ENCODE data around the gene PTX4. TPM values are rescaled to one million over a fixed set of nuclear protein-coding genes. Genes with fewer than 3 reads are reported as not detected.

The PTX4 gene
- total RNA-seq, 2 donors from 2014 or later, result not detected

DNA sequence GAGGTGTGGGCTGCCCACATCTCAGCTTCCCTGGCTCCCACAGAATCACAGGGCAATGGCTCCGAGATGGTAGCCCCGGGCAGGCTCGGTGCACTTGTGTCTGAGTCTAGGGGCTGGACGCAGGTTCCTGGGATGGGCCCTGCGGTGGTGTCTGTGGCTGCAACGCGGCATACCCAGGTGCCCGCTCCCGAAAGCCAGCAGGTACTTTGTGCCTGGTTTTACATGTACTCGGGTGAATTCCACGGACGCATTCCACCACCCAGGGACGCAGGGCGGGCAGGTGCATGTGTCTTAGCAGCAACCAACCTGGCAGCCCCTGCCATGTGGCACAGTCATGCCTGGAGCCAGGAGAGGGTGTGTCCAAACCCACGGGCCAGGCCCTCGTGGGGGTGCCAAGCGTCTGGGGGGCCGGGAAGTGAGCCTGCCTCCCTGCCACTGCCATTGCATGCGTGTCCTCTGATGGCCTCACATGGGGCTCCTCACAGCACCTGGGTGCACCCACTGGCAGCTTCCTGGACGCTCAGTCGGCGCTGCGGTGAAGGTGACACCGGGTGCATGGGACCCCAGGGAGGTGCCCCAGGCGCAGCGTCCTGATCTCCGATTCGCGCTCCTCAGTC lies 40.3 kb upstream of the PTX4 start:
- Mint-ChIP-seq H3K9me3 (no peaks in the 10 kb centered on the region), H3K4me1 (no peaks in the 10 kb centered on the region), H3K27ac (no peak overlapping the region), H3K27me3 (no peaks in the 10 kb centered on the region), H3K36me3 (ENCODE audit: low read depth) (no peaks in the 10 kb centered on the region), H3K4me3 (no peak overlapping the region)
- ATAC-seq (replicated peaks), result no peak

DNA sequence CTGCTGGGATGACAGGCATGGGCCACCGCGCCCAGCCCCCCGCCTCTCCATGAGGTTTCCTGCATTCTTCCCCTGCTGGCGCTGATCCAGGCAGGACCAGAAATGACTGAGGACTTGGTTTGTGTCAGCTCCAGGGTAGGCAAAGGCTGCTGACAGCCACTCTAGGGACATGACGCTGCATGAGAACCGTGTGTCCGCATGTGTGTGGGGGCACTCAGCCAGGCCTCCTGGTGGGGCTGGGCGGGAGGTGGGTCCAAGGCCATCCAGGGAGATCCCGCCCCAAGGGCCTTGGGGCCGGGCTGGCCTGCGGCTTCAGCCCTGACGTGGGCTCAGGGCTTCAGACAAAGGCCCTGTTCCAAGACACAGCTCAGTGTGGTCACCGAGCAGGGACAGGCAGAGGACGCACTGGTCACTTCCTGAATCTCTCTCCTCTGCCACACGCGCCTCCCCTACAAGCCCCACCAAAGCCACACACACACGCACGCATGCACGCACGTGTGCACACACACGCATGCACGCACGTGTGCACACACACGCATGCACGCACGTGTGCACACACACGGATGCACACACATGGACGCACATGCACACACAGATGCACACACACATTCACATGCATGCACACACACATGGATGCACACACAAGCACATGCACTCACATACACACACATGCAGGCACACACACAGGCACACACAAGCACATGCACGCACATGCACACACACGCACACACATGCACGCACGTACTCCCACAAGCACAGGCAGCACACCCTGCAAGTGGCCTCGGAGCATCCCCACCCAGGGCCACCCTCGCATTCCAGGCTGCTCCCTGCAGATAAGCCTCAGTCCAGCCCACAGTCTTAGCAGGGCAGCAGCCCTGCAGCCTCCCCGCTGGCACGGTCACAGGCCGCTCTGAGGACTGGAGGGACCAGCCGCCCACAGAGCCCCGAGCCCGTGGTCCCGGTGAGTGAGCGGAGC lies 39.4 kb upstream of the PTX4 start:
- Mint-ChIP-seq H3K36me3 (ENCODE audit: low read depth) (no peaks in the 10 kb centered on the region), H3K27me3 (no peaks in the 10 kb centered on the region), H3K9me3 (no peaks in the 10 kb centered on the region), H3K4me1 (no peaks in the 10 kb centered on the region), H3K27ac (no peak overlapping the region), H3K4me3 (no peak overlapping the region)
- no peak for ATAC-seq (replicated peaks)

DNA sequence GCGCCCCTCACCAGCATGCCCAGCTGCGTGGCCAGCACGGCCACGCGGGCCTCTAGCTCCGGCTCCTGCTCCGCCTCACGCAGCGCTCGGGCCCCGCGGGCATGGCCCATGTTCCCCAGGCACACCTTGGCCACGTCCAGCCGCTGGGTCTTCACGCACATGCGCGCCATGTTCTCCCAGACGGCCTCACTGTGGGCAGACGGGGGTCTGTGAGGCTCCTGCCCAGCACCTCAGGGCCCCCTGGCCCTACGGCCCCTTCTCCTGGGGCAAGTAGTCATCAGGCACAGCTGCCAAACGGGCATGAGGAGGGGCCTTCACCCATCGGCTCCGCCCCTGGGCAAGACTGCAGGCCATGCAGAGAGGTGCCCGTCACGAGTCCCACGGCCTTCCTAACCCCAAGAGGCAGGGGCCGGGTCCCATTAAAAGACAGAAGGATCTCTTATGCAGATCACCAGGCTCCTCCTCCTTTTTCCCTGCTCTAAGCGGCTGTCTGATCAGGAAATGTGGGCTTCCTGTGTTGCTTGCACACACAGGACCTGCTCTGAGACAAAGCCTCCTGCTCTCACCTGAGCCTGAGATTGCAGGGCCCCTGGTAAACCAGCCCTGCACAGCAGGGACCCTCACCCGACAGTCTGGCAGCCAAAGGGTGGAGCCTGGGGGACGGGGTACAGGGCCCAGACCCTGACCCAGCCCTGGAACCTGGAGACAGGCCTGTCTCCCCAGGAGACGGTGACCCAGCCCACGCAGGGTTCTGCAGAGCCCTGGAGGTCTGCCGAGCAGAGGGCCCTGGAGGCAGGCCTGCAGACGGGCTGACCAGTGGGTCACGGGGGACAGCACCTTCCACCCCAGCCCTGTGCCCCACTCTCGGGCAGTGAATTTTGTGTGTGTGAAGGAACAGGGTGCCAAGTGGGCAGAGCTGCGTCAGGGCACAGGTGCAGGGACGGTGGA lies 38.1 kb upstream of the PTX4 start:
- peak; percentile 44 for ATAC-seq (replicated peaks)
- Mint-ChIP-seq H3K27ac (no peak overlapping the region), H3K36me3 (ENCODE audit: low read depth) (no peaks in the 10 kb centered on the region), H3K4me3 (peak overlapping the region; percentile 29), H3K9me3 (no peaks in the 10 kb centered on the region), H3K27me3 (no peaks in the 10 kb centered on the region), H3K4me1 (no peaks in the 10 kb centered on the region)

DNA sequence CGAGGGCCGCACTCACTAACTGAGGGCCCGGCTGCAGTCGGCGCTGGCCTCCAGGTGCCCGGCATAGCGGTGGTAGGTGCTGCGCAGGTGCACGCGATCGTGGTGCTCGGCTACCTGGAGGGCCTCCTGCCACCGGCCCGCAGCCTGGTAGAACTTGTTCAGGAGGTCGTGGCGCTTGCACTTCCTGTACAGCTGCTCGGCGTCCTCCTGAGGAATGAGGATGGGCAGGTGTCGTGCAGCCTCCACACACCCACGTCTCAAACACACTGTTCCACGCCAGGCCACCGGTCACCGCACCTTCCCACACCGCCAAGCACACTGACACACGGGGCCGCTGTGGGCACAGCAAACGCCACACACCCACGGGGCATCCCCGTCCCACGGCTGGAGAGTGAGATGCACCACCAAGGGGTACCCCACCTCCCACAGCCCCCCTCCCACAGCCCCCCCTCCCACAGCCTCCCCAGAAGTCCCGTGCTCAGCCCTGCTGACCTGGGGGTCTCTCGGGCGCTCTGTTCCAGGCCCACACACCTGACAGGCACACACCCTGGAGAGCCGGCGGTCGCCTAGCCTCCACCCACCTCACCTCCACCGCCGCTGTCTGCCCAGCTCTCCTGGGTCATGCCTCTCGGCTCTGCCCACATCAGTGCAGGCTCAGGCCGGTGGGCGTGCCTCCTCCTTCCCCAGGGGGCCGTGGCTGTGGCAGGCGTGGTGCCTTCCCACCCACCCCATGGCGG lies 37.3 kb upstream of the PTX4 start:
- no peaks in the 10 kb centered on the region for H3K9me3 Mint-ChIP-seq
- ATAC-seq (replicated peaks), result peak; percentile 45
- no peak overlapping the region for H3K27ac Mint-ChIP-seq
- no peaks in the 10 kb centered on the region for H3K36me3 Mint-ChIP-seq (ENCODE audit: low read depth)
- no peaks in the 10 kb centered on the region for H3K4me1 Mint-ChIP-seq
- no peaks in the 10 kb centered on the region for H3K27me3 Mint-ChIP-seq
- peak overlapping the region; percentile 42 for H3K4me3 Mint-ChIP-seq

DNA sequence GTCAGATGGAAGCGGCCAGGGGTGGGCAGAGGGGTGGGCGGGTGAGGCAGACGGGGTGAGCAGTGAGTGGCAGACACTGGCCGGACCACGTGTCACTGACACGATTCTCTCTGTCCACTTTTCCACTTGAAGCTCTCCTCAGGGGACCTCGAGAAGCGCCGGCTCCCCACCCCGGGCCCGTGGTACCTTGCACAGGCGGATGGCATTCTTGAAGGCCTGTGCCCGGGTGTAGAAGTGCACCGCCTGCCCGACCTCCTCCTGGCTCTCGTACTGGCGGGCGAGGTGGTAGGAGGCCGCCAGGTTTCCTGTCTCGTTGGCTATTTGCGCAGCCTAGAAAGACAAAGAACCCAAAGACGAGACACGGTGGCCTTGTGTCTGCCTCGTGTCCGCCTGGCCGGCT lies 35.6 kb upstream of the PTX4 start:
- no peaks in the 10 kb centered on the region for H3K27me3 Mint-ChIP-seq
- H3K4me3 Mint-ChIP-seq, result no peak overlapping the region
- H3K27ac Mint-ChIP-seq, result no peak overlapping the region
- H3K36me3 Mint-ChIP-seq (ENCODE audit: low read depth), result no peaks in the 10 kb centered on the region
- no peak for ATAC-seq (replicated peaks)
- no peaks in the 10 kb centered on the region for H3K4me1 Mint-ChIP-seq
- no peaks in the 10 kb centered on the region for H3K9me3 Mint-ChIP-seq

DNA sequence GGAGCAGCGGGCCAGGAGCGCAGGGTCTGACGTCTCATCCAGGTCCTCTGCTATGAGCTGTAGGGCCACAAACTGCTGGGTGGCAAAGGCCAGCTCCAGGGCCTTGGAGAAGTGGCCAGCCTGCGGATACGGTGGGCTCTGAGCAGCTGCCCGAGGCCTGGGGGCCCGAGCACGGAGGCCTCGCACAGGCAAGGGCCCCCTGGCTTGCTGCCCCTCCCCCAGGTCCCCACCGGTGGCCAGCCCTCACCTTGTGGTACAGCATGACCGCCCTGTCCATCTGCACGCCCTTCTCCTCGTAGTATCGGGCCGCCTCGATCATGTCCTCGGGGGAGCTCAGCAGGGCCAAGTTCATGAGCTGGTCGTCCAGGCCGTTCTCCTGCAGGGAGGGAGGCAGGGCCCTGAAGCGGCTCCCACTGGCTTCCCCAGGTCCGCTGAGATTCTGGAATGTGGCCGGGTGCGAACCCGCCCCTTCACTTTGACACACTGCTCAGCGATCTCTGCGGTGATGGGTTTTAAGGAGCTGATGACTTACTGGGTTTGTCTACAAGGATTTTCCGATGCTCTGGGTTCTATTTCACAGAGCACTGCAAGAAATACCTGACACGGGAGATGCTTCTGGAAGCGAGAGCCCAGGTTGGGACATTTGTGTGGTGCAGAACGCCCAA lies 35.0 kb upstream of the PTX4 start:
- Mint-ChIP-seq H3K4me1 (no peaks in the 10 kb centered on the region), H3K36me3 (ENCODE audit: low read depth) (no peaks in the 10 kb centered on the region), H3K27ac (no peak overlapping the region), H3K4me3 (no peak overlapping the region), H3K27me3 (no peaks in the 10 kb centered on the region), H3K9me3 (no peaks in the 10 kb centered on the region)
- no peak for ATAC-seq (replicated peaks)

DNA sequence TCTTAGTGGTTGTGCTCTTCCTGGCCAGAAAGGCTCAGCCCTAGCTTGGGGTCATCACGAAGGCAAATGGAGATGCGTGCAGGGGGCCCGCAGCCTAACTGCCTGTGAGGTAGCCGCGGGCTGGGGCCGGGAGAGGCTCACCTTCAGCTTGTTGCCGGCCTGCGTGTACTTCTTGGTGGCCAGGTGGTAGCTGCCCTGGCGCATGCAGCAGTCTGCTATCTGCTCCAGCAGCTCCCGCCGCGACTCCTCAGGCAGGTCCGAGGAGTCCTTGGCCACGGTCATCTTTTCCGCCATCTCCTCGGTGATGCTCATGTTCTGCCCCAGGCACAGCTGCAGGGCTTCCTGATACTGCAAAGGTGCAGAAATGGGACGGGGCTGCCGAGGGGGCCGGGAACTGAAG lies 31.7 kb upstream of the PTX4 start:
- Mint-ChIP-seq H3K4me3 (no peak overlapping the region), H3K9me3 (no peaks in the 10 kb centered on the region), H3K27me3 (no peaks in the 10 kb centered on the region), H3K27ac (no peak overlapping the region), H3K4me1 (no peaks in the 10 kb centered on the region), H3K36me3 (ENCODE audit: low read depth) (no peaks in the 10 kb centered on the region)
- no peak for ATAC-seq (replicated peaks)

DNA sequence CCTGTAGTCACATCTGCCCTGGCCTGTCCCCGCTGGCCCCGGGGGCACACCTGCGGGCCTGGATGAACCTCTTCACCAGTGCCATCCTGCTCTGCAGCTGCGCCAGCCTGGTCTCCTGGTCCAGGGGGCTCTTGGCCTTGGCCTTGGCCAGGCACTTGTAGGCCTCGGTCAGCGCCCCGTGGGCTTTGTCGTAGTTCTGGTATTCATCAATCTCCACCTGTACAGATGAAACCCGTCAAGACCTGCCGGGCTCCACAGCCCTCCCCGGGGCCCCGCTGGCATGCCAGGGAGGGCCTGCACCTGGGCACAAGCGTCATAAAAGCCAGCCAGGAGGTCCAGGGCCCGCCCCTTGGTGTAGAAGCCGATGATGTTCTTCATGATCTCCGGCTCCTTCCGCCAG lies 31.1 kb upstream of the PTX4 start:
- H3K9me3 Mint-ChIP-seq, result no peaks in the 10 kb centered on the region
- H3K4me3 Mint-ChIP-seq, result no peak overlapping the region
- no peaks in the 10 kb centered on the region for H3K27me3 Mint-ChIP-seq
- no peaks in the 10 kb centered on the region for H3K4me1 Mint-ChIP-seq
- no peaks in the 10 kb centered on the region for H3K36me3 Mint-ChIP-seq (ENCODE audit: low read depth)
- H3K27ac Mint-ChIP-seq, result no peak overlapping the region
- no peak for ATAC-seq (replicated peaks)

DNA sequence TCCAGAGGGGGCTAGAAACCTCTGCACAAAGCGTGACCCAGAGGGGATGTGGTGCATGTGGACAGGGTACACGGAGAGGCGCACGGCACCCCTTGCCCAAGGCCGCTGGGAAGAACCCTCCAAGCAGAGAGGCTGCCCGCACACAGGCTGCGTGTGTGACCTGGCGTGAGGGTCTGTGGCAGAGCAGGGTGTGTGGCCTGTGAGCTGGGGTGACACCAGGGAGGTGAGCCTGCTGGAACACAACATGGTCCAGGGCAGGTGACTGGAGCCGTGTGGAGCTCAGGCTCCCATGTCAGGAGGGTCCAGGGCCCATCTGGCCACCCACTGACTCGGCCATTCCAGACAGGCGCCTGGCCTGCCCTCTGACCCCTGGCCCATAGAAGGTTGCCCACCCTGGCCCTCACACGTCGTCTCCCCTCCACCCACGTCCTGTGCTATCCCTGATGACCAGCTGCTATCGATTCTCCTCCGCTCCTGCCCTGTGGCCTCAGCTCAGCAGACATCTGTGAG lies 29.9 kb upstream of the PTX4 start:
- Mint-ChIP-seq H3K27me3 (no peaks in the 10 kb centered on the region), H3K27ac (no peak overlapping the region), H3K36me3 (ENCODE audit: low read depth) (no peaks in the 10 kb centered on the region), H3K4me3 (no peak overlapping the region), H3K4me1 (no peaks in the 10 kb centered on the region), H3K9me3 (no peaks in the 10 kb centered on the region)
- ATAC-seq (replicated peaks), result no peak

DNA sequence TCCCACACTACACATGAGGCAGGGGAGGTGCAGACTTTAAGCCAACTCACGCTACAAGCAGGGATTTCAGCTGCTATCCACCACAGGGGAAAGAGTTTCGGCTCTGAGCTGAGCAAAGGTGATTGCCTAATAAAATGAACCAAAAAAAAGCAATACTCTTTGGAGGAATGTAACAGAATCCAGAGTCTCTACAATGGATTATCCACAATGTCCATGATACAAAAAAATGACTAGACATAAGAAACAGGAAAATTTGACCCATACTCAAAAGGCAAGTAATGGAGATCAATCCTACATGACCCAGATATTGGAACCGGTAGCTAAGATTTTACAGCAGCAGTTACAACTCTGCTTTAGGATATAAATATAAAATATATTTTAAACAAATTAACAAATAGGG lies 25.8 kb upstream of the PTX4 start:
- no peaks in the 10 kb centered on the region for H3K27me3 Mint-ChIP-seq
- no peaks in the 10 kb centered on the region for H3K4me1 Mint-ChIP-seq
- ATAC-seq (replicated peaks), result no peak
- H3K4me3 Mint-ChIP-seq, result no peak overlapping the region
- peaks cover 21% of the 10 kb centered on the region for H3K36me3 Mint-ChIP-seq (ENCODE audit: low read depth)
- peak overlapping the region; percentile 72 for H3K27ac Mint-ChIP-seq
- H3K9me3 Mint-ChIP-seq, result no peaks in the 10 kb centered on the region

DNA sequence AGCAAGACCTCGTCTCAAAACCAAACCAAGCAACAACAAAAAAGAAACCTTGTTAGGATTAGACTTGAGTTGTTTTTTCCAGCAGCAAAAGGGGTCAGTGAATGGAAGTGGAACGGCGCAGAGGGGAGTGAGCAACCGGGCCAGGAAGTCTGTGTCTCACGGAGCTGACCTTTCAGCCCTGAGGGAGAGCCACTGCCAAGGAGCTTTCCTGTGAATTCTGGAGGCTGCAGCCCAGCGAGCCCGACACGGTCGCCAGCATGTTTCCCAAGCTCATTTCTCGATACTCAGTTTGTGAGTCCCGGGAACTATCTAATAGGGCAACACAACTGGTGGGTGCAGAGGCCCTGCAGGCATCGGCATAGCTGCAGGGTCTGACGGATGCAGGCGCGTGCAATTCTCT lies 24.0 kb upstream of the PTX4 start:
- Mint-ChIP-seq H3K4me3 (no peak overlapping the region), H3K27me3 (no peaks in the 10 kb centered on the region), H3K27ac (no peak overlapping the region), H3K9me3 (no peaks in the 10 kb centered on the region), H3K4me1 (no peaks in the 10 kb centered on the region), H3K36me3 (ENCODE audit: low read depth) (peaks cover 21% of the 10 kb centered on the region)
- ATAC-seq (replicated peaks), result no peak

DNA sequence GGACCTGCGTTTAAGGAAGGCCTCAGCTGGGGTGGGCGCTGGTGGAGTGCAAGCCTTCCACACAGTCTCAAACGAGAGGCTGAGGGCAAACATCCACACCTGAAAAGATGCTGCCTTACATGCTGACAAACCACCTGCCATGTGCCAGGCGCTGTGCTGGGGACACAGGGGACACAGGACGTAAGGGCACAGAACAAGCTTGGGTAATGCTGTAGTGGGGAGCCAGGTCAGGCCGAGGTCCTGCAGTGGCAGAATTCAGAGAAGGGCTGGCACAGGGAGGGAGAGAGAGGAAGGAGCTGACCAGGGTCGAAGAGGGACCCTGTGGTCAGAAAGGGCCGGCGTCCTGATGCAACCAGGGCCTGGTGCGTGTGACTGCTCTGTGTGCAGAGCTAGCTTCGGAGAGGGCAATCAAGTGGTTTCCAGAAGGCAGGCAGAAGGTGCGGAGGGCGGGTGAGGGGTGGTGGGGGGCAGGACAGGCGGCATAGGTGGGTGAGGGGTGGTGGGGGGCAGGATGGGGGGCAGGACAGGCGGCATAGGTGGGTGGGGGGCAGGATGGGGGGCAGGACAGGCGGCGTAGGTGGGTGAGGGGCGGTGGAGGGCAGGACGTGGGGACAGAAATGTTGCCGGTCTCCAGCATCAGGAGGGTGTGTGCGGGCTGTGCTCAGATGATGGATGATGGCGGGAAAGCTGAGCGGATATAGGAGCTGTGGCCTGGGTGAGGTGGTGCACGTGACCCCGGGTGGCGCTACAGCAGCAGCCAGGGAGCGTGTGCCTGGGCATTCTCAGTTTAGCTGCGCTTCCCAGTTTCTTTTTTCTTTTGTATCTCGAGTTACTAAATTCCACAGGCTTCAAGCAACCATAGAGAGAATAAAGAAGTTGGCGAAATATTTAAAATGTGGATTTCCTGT lies 23.2 kb upstream of the PTX4 start:
- H3K27ac Mint-ChIP-seq, result no peak overlapping the region
- H3K27me3 Mint-ChIP-seq, result no peaks in the 10 kb centered on the region
- no peaks in the 10 kb centered on the region for H3K4me1 Mint-ChIP-seq
- no peak overlapping the region for H3K4me3 Mint-ChIP-seq
- no peak for ATAC-seq (replicated peaks)
- H3K9me3 Mint-ChIP-seq, result no peaks in the 10 kb centered on the region
- H3K36me3 Mint-ChIP-seq (ENCODE audit: low read depth), result peaks cover 24% of the 10 kb centered on the region

DNA sequence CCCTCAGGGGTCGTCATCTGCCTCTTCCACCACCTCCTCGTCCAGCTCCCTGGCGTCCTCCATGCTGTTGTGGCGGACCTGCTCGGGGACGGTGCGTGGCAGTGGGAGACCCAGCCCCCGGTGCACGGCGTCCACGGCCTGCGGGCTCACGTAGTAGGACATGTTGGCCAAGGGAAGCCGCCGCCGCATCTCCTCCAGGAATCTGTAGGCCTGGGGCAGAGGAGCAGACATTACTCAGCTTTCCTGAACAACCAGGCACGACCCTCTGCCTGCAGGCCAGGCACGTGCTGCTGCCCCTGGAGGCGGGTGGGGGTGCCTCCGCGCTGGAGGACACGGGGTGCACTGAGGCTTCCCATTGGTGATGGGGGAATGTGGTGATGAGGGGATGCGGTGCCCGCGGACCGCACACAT lies 22.2 kb upstream of the PTX4 start:
- H3K9me3 Mint-ChIP-seq, result no peaks in the 10 kb centered on the region
- H3K36me3 Mint-ChIP-seq (ENCODE audit: low read depth), result peaks cover 24% of the 10 kb centered on the region
- no peak overlapping the region for H3K27ac Mint-ChIP-seq
- H3K4me3 Mint-ChIP-seq, result no peak overlapping the region
- no peaks in the 10 kb centered on the region for H3K27me3 Mint-ChIP-seq
- no peaks in the 10 kb centered on the region for H3K4me1 Mint-ChIP-seq
- no peak for ATAC-seq (replicated peaks)
